GM10266 (cell line): ENCODE results near the gene EIF1AY.

Source experiments
- DNase-seq: peaks from one replicate; pipeline ENCODE4 v3.0.0; 2012; ENCODE audit errors: extremely low spot score
- TF ChIP-seq, protein P1 (sequence below): IDR thresholded peaks from 2 replicates; pipeline ENCODE4 v1.5.1; 2012; ENCODE audit warnings: mild to moderate bottlenecking, low read depth; ENCODE audit not compliant: control insufficient read depth, insufficient read depth; ENCODE audit errors: missing control alignments

Gene EIF1AY

DNA sequence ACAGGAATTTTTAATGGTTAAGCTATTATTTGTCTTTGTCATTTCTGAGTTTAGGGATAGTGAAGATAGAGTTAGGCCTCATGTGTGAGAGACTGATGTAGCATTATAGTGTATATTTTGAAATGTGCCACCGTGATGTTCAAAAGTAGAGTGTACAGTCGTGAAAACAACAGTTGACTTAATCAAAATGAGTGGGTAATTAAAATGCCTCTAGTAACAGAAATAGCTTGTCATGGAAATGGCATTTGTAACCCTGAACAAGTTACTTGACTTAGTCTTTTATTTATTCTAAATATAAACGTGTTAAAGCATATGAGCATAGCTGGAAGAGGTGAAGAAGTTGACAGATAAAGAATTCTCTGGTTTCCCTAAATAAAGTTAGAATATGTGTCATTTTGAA, 6.1 kb downstream of the EIF1AY start:
- no peak for DNase-seq

DNA sequence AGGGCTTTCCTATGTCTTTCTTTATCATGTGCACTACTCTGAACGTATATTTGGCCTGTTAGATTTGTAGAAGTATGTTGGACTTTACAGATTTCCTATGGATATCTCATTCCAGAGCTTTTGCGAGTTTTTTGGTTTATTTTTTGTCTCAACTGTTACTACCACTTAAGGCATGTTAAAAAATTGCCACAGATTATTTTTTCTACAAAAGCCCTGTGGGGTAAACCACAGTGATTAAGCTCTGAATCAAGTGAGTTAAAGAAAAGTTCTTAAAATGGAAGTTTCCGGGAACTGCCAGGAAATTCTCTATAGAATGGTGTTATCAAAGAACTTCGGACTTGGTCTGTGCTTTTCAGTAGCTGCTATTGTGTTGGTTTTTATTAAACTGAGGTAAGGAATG, 10.6 kb downstream of the EIF1AY start:
- no peak for DNase-seq
- TF ChIP-seq, protein P1, sequence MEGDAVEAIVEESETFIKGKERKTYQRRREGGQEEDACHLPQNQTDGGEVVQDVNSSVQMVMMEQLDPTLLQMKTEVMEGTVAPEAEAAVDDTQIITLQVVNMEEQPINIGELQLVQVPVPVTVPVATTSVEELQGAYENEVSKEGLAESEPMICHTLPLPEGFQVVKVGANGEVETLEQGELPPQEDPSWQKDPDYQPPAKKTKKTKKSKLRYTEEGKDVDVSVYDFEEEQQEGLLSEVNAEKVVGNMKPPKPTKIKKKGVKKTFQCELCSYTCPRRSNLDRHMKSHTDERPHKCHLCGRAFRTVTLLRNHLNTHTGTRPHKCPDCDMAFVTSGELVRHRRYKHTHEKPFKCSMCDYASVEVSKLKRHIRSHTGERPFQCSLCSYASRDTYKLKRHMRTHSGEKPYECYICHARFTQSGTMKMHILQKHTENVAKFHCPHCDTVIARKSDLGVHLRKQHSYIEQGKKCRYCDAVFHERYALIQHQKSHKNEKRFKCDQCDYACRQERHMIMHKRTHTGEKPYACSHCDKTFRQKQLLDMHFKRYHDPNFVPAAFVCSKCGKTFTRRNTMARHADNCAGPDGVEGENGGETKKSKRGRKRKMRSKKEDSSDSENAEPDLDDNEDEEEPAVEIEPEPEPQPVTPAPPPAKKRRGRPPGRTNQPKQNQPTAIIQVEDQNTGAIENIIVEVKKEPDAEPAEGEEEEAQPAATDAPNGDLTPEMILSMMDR, result no peak

More for the DNA sequence above, 6.1 kb downstream of the EIF1AY start:
- TF ChIP-seq, protein P1, result no peak
